ENCODE data around the gene NIPSNAP3A. TPM values are rescaled to one million over a fixed set of nuclear protein-coding genes. Genes with fewer than 3 reads are reported as not detected.

The NIPSNAP3A gene
- polyA plus RNA-seq, 2 of the 4 experiments (the other 2 are of a cell fraction), result 20.1 to 34.5 TPM

DNA sequence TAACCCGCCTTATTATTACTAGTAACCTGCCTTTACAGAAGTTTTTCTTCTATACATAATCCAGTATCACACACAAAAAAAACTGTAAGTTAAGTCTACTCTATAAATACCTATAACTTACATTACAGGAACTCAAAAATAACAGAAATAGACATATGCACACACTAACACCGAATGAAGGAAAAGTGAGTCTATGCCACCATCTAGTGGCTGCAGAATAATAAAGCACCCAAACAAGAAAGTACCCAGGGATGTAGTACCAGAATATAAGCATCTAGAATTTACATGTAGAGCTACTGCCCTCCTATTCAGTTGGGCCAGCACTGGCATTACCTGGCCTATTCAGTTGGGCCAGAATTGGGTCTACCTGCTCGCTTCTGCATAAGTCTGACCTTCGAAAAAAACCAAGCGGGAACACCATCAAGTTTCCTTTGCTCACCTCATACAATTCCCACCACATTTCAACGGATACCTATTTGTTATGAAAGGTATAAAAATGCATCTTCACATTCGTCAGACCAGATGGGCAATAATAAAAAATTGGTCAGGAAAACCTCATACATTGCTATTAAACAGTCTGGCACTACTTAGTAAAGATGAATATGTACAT is 4.0 kb upstream of the NIPSNAP3A start (continued):
- TF ChIP-seq, protein P1, sequence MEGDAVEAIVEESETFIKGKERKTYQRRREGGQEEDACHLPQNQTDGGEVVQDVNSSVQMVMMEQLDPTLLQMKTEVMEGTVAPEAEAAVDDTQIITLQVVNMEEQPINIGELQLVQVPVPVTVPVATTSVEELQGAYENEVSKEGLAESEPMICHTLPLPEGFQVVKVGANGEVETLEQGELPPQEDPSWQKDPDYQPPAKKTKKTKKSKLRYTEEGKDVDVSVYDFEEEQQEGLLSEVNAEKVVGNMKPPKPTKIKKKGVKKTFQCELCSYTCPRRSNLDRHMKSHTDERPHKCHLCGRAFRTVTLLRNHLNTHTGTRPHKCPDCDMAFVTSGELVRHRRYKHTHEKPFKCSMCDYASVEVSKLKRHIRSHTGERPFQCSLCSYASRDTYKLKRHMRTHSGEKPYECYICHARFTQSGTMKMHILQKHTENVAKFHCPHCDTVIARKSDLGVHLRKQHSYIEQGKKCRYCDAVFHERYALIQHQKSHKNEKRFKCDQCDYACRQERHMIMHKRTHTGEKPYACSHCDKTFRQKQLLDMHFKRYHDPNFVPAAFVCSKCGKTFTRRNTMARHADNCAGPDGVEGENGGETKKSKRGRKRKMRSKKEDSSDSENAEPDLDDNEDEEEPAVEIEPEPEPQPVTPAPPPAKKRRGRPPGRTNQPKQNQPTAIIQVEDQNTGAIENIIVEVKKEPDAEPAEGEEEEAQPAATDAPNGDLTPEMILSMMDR (IDR thresholded peaks at IDR 0.05), result peak; percentile 84
- TF ChIP-seq RCOR1 (IDR thresholded peaks at IDR 0.05; ENCODE audit: low read depth, low read length) (no peak), HOXB5 (CRISPR knock-in tag; IDR thresholded peaks at IDR 0.05) (no peak), SMC3 (IDR thresholded peaks at IDR 0.05) (peak; percentile 65), PBX3 (IDR thresholded peaks at IDR 0.05) (no peak), ZFP36 (IDR thresholded peaks at IDR 0.05; ENCODE audit: borderline replicate concordance, partially characterized antibody) (no peak), EP300 (IDR thresholded peaks at IDR 0.05) (no peak), EHMT2 (IDR thresholded peaks at IDR 0.05; ENCODE audit: low read depth) (no peak), RARB (CRISPR knock-in tag; IDR thresholded peaks at IDR 0.05) (no peak), NPAS2 (CRISPR knock-in tag; IDR thresholded peaks at IDR 0.05; ENCODE audit: borderline replicate concordance) (no peak), ELK1 (IDR thresholded peaks at IDR 0.05; ENCODE audit: low read depth, low read length) (no peak), CBX8 (IDR thresholded peaks at IDR 0.05) (no peak), RAD21 (conservative IDR thresholded peaks at IDR 0.05 in 1 of 2, IDR thresholded peaks at IDR 0.05 in 1 of 2) (peak; percentile 86 to 92), NR3C1 (IDR thresholded peaks at IDR 0.05) (no peak), CBX2 (IDR thresholded peaks at IDR 0.05; ENCODE audit: borderline replicate concordance, low read depth) (no peak), HDAC2 (IDR thresholded peaks at IDR 0.05) (no peak)

GRCh38 chr9:104745852-104746251 is 1.6 kb upstream of the NIPSNAP3A start:
- no peak for TF ChIP-seq FOSL2 (IDR thresholded peaks at IDR 0.05)
- TF ChIP-seq FOSL2 (CRISPR knock-in tag; IDR thresholded peaks at IDR 0.05), result no peak
- no peak for TF ChIP-seq SMC3 (IDR thresholded peaks at IDR 0.05)
- no peak for TF ChIP-seq ZFP36 (IDR thresholded peaks at IDR 0.05; ENCODE audit: borderline replicate concordance, partially characterized antibody)
- TF ChIP-seq, protein P2, sequence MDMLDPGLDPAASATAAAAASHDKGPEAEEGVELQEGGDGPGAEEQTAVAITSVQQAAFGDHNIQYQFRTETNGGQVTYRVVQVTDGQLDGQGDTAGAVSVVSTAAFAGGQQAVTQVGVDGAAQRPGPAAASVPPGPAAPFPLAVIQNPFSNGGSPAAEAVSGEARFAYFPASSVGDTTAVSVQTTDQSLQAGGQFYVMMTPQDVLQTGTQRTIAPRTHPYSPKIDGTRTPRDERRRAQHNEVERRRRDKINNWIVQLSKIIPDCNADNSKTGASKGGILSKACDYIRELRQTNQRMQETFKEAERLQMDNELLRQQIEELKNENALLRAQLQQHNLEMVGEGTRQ (IDR thresholded peaks at IDR 0.05), result no peak
- TF ChIP-seq ZC3H11A (IDR thresholded peaks at IDR 0.05), result no peak
- no peak for TF ChIP-seq CHD4 (IDR thresholded peaks at IDR 0.05; ENCODE audit: borderline replicate concordance)
- TF ChIP-seq ESRRA (IDR thresholded peaks at IDR 0.05; ENCODE audit: borderline replicate concordance, low read length), result no peak
- no peak for TF ChIP-seq EP300 (IDR thresholded peaks at IDR 0.05)
- no peak for TF ChIP-seq KDM5A (IDR thresholded peaks at IDR 0.05)
- TF ChIP-seq SREBF2 (IDR thresholded peaks at IDR 0.05), result no peak
- 70% methylated on average over 1 of the region's 1 CpG for WGBS (ENCODE audit: missing lambda C conversion rate)
- H3K27ac ChIP-seq, result no peak overlapping the region
- DNase-seq (ENCODE audit: low read depth in 1 of 2, low spot score in 1 of 2) (no peak), ATAC-seq (no peak), FAIRE-seq (no peak)
- peaks cover 13% of the 10 kb centered on the region; the same call in 2 of the 3 replicates for H3K4me1 ChIP-seq
- no peak overlapping the region for H3K4me2 ChIP-seq
- no peak overlapping the region for H3K4me3 ChIP-seq
- POLR2A ChIA-PET, result no interaction called here
- CTCF ChIA-PET, result interaction anchor here (0.6 to 1.0 kb wide), 2 partner anchors 63 to 686 kb away, joined by 3 to 5 read pairs; no protein-coding TSS in a partner anchor
- no peaks in the 10 kb centered on the region for H3K9me3 ChIP-seq

All from A549 (cell line).